ENCODE results near the gene MORN4.

DNA sequence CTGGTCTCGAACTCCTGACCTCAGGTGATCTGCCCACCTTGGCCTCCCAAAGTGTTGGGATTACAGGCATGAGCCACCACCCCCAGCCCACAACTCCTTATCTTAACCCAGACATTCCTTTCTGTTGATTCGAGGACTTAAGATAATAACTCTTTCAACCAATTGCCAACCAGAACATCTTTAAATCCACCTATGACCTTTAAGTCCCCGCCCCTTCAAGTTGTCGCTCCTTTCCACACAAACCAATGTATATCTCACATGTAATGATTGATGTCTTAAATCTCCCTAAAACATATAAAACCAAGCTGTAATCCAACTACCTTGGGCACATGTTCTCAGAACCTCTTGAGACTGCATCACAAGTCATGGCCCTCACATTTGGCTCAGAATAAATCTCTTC, 68.5 kb downstream of the MORN4 start:
- TF ChIP-seq, protein P1, sequence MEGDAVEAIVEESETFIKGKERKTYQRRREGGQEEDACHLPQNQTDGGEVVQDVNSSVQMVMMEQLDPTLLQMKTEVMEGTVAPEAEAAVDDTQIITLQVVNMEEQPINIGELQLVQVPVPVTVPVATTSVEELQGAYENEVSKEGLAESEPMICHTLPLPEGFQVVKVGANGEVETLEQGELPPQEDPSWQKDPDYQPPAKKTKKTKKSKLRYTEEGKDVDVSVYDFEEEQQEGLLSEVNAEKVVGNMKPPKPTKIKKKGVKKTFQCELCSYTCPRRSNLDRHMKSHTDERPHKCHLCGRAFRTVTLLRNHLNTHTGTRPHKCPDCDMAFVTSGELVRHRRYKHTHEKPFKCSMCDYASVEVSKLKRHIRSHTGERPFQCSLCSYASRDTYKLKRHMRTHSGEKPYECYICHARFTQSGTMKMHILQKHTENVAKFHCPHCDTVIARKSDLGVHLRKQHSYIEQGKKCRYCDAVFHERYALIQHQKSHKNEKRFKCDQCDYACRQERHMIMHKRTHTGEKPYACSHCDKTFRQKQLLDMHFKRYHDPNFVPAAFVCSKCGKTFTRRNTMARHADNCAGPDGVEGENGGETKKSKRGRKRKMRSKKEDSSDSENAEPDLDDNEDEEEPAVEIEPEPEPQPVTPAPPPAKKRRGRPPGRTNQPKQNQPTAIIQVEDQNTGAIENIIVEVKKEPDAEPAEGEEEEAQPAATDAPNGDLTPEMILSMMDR (IDR thresholded peaks at IDR 0.05 in 4 of 5, conservative IDR thresholded peaks at IDR 0.05 in 1 of 5), result no peak
- TF ChIP-seq POLR2A (IDR thresholded peaks at IDR 0.05), result no peak
